ENCODE results near the gene USP12. TPM values are rescaled to one million over a fixed set of nuclear protein-coding genes. Genes with fewer than 3 reads are reported as not detected.
"Not testable (repeated sequence)": the region's sequence is repeated elsewhere in the genome, so short reads cannot be mapped to it uniquely, and the experiment has no call there.

The USP12 gene
- total RNA-seq, 4 donors from 2014 or later, result 28.7 to 31.2 (median 29.7) TPM

DNA sequence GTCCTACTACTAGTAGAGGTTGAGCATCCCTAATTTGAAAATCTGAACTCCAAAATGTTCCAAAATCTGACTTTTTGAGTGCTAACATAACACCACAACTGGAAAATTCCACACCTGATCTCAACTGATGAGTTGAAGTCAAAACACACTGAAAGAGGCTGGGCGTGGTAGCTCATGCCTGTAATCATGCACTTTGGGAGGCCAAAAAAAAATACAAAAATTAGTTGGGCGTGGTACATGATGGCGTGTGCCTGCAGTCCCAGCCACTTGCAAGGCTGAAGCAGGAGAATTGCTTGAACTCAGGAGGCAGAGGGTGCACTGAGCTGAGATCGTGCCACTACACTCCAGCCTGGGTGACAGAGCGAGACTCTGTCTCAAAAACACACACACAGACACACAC lies 29.9 kb downstream of the USP12 start:
- Histone ChIP-seq H3K4me3 (no peak overlapping the region), H3K9me3 (no peaks in the 10 kb centered on the region), H3K27me3 (no peaks in the 10 kb centered on the region), H3K27ac (no peak overlapping the region), H3K4me1 (peaks cover 0 to 9% (median 0%) of the 10 kb centered on the region in 4 donors), H3K36me3 (no peaks in the 10 kb centered on the region)
- no peak for TF ChIP-seq POLR2A (IDR thresholded peaks at IDR 0.05)
- TF ChIP-seq, protein P1, sequence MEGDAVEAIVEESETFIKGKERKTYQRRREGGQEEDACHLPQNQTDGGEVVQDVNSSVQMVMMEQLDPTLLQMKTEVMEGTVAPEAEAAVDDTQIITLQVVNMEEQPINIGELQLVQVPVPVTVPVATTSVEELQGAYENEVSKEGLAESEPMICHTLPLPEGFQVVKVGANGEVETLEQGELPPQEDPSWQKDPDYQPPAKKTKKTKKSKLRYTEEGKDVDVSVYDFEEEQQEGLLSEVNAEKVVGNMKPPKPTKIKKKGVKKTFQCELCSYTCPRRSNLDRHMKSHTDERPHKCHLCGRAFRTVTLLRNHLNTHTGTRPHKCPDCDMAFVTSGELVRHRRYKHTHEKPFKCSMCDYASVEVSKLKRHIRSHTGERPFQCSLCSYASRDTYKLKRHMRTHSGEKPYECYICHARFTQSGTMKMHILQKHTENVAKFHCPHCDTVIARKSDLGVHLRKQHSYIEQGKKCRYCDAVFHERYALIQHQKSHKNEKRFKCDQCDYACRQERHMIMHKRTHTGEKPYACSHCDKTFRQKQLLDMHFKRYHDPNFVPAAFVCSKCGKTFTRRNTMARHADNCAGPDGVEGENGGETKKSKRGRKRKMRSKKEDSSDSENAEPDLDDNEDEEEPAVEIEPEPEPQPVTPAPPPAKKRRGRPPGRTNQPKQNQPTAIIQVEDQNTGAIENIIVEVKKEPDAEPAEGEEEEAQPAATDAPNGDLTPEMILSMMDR (IDR thresholded peaks at IDR 0.05), result no peak
- no peak for DNase-seq

DNA sequence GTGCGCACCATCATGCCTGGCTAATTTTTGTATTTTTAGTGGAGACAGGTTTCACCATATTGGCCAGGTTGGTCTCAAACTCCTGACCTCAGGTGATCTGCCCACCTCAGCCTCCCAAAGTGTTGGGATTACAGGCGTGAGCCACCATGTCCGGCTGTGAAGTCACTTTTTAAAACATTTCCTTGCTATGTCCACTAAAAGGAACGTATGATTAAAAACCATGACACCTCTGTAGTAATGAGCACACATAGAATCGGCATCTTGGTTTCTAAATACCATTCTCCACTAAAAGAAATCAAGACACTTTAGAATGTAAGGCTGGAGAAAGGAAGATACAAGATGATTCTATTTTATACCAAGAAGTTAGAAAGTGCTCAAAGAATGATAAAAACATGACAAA lies 30.5 kb downstream of the USP12 start:
- not testable (repeated sequence) for H3K27me3 ChIP-seq, H3K9me3 ChIP-seq, H3K4me1 ChIP-seq, H3K4me3 ChIP-seq, DNase-seq, H3K36me3 ChIP-seq, H3K27ac ChIP-seq

DNA sequence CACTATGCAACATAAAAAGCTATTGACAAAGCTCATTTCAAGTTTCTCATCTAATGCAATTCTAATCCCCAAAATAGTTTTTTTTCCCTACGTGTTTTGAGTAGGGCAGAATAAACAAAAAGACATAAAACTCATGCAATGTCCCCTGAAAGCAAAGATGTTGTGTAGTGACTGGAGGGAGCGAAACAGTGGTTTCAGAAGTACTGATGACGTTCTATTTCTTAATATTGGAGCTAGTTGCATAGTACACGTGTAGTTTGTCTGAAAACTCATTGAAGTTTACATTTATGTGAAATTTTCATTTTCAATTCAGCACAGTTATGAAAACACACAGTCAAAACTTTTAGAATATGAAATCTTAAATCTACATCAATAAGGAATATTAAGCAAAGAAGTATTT lies 31.6 kb downstream of the USP12 start:
- TF ChIP-seq, protein P1 (IDR thresholded peaks at IDR 0.05), result no peak
- TF ChIP-seq POLR2A (IDR thresholded peaks at IDR 0.05), result no peak
- Histone ChIP-seq H3K27ac (no peak overlapping the region), H3K4me1 (peaks cover 0 to 7% (median 0%) of the 10 kb centered on the region in 4 donors), H3K36me3 (no peaks in the 10 kb centered on the region), H3K4me3 (no peak overlapping the region), H3K9me3 (no peaks in the 10 kb centered on the region), H3K27me3 (no peaks in the 10 kb centered on the region)
- no peak for DNase-seq

DNA sequence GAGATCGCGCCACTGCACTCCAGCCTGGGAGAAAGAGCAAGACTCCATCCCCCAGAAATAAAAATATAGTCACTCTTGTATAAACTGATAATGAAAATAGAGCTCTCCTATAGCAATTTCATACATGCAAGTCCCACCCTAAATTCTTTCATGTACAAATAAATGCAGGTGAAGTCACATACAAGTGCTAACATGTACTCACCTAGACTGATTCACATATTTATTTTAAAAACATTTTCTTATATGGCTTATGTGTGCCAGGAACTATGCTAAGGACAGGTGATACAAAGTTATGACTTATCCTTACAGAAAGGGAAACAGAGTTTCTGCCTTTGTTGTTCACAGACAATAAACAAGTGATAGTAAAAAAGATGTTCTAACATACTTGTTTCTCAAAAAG lies 32.0 kb downstream of the USP12 start:
- no peak overlapping the region for H3K27ac ChIP-seq
- peaks cover 0 to 7% (median 0%) of the 10 kb centered on the region in 4 donors for H3K4me1 ChIP-seq
- H3K4me3 ChIP-seq, result no peak overlapping the region
- H3K36me3 ChIP-seq, result no peaks in the 10 kb centered on the region
- no peaks in the 10 kb centered on the region for H3K27me3 ChIP-seq
- no peaks in the 10 kb centered on the region for H3K9me3 ChIP-seq
- no peak for TF ChIP-seq POLR2A (IDR thresholded peaks at IDR 0.05)
- TF ChIP-seq, protein P1 (IDR thresholded peaks at IDR 0.05), result no peak
- DNase-seq, result no peak

DNA sequence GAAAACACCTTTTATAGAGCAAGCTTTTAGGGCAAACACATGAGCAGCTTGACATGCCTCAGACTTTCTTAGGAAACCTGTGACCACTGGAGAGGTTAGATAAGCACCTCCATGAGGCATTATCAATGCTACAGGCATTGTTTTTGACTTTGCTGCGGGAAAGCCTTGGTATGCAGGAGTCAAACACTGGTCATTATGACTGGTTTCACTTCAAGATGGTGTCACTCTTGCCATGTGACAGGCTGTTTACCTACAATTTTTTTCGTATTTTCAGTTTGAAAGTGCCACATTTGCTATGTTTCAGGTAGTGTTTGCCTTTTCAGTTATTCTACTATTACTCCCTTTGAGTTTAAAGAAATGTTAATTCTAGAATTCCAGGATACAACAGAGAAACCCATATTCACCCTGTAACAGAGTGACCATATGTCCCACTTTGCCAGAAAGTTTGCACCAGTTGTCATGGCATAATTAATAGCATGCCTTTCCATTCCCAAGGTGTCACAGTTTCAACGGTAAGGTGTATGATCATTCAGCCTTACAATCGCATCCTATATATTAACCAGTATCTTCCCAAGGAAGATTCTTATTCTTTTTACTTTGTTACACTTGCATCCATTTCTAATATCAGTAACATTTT lies 33.0 kb downstream of the USP12 start:
- Histone ChIP-seq H3K36me3 (no peaks in the 10 kb centered on the region), H3K27ac (no peak overlapping the region), H3K4me3 (no peak overlapping the region), H3K9me3 (no peaks in the 10 kb centered on the region), H3K4me1 (peaks cover 0 to 7% (median 0%) of the 10 kb centered on the region in 4 donors), H3K27me3 (no peaks in the 10 kb centered on the region)
- DNase-seq, result no peak
- TF ChIP-seq, protein P1 (IDR thresholded peaks at IDR 0.05), result no peak
- no peak for TF ChIP-seq POLR2A (IDR thresholded peaks at IDR 0.05)

DNA sequence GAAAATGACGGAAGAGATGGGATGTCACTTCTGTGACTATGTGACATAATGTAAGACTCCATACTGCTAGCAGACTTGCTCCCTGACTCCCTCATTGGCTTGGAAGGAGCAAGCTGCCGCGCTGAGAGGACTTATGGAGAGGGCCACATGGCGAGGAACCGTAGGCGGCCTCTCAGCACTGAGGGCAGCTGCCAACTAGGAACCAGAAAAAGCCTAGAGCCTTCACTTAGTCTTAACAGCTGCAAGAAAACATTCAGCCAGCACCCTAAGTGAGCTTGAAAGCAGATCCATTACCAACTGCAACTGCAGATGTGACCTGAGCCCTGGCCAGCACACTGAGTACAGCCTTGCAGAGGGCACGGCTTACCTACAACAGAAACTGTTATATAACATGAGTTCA lies 33.9 kb downstream of the USP12 start:
- no peak for TF ChIP-seq POLR2A (IDR thresholded peaks at IDR 0.05)
- TF ChIP-seq, protein P1 (IDR thresholded peaks at IDR 0.05), result no peak
- Histone ChIP-seq H3K4me3 (no peak overlapping the region), H3K27me3 (no peaks in the 10 kb centered on the region), H3K27ac (no peak overlapping the region), H3K9me3 (no peaks in the 10 kb centered on the region), H3K36me3 (no peaks in the 10 kb centered on the region), H3K4me1 (peaks cover 0 to 9% (median 2%) of the 10 kb centered on the region in 4 donors)
- DNase-seq, result no peak

All from Peyer's patch (tissue), 4 donors.